Measurements from ENCODE around the gene FOXL1.

Gene FOXL1

GRCh38 chr16:86608301-86608747 is 30.0 kb downstream of the FOXL1 start:
- DNase-seq (ENCODE audit: low read depth): no peak

- DNase-seq (ENCODE audit: low read depth): no peak
Measured at GRCh38 chr16:86609115-86609514, 30.8 kb downstream of the FOXL1 start.

GRCh38 chr16:86609661-86610060 is 31.3 kb downstream of the FOXL1 start:
- DNase-seq (ENCODE audit: low read depth): no peak

- DNase-seq (ENCODE audit: low read depth): no peak
Measured at GRCh38 chr16:86610779-86611524, 32.6 kb downstream of the FOXL1 start.

- DNase-seq (ENCODE audit: low read depth): no peak
Measured at GRCh38 chr16:86611525-86611855, 33.1 kb downstream of the FOXL1 start.

- no peak for DNase-seq (ENCODE audit: low read depth)
Measured at GRCh38 chr16:86611941-86612340, 33.6 kb downstream of the FOXL1 start.

- DNase-seq (ENCODE audit: low read depth): no peak
Measured at GRCh38 chr16:86614699-86615098, 36.4 kb downstream of the FOXL1 start.

- no peak for DNase-seq (ENCODE audit: low read depth)
Measured at GRCh38 chr16:86616906-86617305, 38.6 kb downstream of the FOXL1 start.

- DNase-seq (ENCODE audit: low read depth): no peak
Measured at GRCh38 chr16:86618431-86619238, 40.3 kb downstream of the FOXL1 start.

GRCh38 chr16:86619239-86619794 is 41.0 kb downstream of the FOXL1 start:
- no peak for DNase-seq (ENCODE audit: low read depth)

- DNase-seq (ENCODE audit: low read depth): no peak
Measured at GRCh38 chr16:86620184-86620583, 41.8 kb downstream of the FOXL1 start.

GRCh38 chr16:86621966-86622365 is 43.6 kb downstream of the FOXL1 start:
- DNase-seq (ENCODE audit: low read depth): no peak

- DNase-seq (ENCODE audit: low read depth): no peak
Measured at GRCh38 chr16:86622700-86623615, 44.6 kb downstream of the FOXL1 start.

- DNase-seq (ENCODE audit: low read depth): no peak
Measured at GRCh38 chr16:86625029-86625428, 46.7 kb downstream of the FOXL1 start.

GRCh38 chr16:86625821-86626220 is 47.5 kb downstream of the FOXL1 start:
- DNase-seq (ENCODE audit: low read depth): no peak

- no peak for DNase-seq (ENCODE audit: low read depth)
Measured at GRCh38 chr16:86626284-86626683, 47.9 kb downstream of the FOXL1 start.

GRCh38 chr16:86626966-86627365 is 48.6 kb downstream of the FOXL1 start:
- no peak for DNase-seq (ENCODE audit: low read depth)

GRCh38 chr16:86628614-86629013 is 50.3 kb downstream of the FOXL1 start:
- no peak for DNase-seq (ENCODE audit: low read depth)

- no peak for DNase-seq (ENCODE audit: low read depth)
Measured at GRCh38 chr16:86630471-86630870, 52.1 kb downstream of the FOXL1 start.

- DNase-seq (ENCODE audit: low read depth): no peak
Measured at GRCh38 chr16:86631444-86631843, 53.1 kb downstream of the FOXL1 start.

Data from stimulated activated CD8-positive, alpha-beta memory T cell treated with anti-CD3 and anti-CD28 coated beads, Interleukin-12 subunit alpha, Interleukin-12 subunit beta, amount 100 ng/mL, for 1 hour (primary cell).